Thyroid gland (tissue), 4 donors: ENCODE measurements around the gene SUGP2.

ENCODE experiments used
- CTCF ChIP-seq, 6 experiments: fragments of 200-600 bp in 3 of 6; fragments of 450-650 bp in 3 of 6; sonication (generic) in 3 of 6; IDR thresholded peaks; one replicate each; pipeline ENCODE4 v1.5.1; 2016 to 2019; ENCODE audit warnings: antibody characterized with exemption in 6 of 6, mild to moderate bottlenecking in 2 of 6, inconsistent platforms in 1 of 6, moderate library complexity in 1 of 6
- POLR2A ChIP-seq, 2 donors: fragments of 450-650 bp; IDR thresholded peaks; one replicate each; pipeline ENCODE4 v1.6.1; 2017; ENCODE audit warnings: antibody characterized with exemption in 2 of 2, mild to moderate bottlenecking in 2 of 2, moderate library complexity in 1 of 2

GRCh38 chr19:19028526-19028925 lies 4.8 kb downstream of the SUGP2 start:
- TF ChIP-seq CTCF (IDR thresholded peaks at IDR 0.05) (no peak), POLR2A (IDR thresholded peaks at IDR 0.05) (no peak)
